Gastrocnemius medialis (tissue), 4 donors: ENCODE data around the gene PPP1R37. TPM values are rescaled to one million over a fixed set of nuclear protein-coding genes. Genes with fewer than 3 reads are reported as not detected.

Experiments used
- ATAC-seq, 2 donors: fragments of 150-250 bp; one replicate each; pipeline ENCODE4 v1.9.1; 2016
- DNase-seq, 2 donors: peaks; one replicate each; pipeline ENCODE4 v3.0.0-alpha.2; 2019
- H3K27ac ChIP-seq, 4 donors: fragments of 200-600 bp; sonication (generic); 1 replicate in 1 of 4; 2 replicates in 3 of 4; pipeline ENCODE4 v1.5.1; 2016 to 2018; ENCODE audit warnings: mild to moderate bottlenecking in 2 of 4, moderate library complexity in 1 of 4
- H3K27me3 ChIP-seq, 3 donors: fragments of 200-600 bp; sonication (generic) in 2 of 3; 1 replicate in 1 of 3; 2 replicates in 2 of 3; pipeline versions ENCODE4 v1.5.1 to v1.6.0; 2016 to 2019; ENCODE audit warnings: mild to moderate bottlenecking in 1 of 3, moderate library complexity in 1 of 3
- H3K36me3 ChIP-seq, 2 donors: fragments of 200-600 bp; sonication (generic) in 1 of 2; one replicate each; pipeline ENCODE4 v1.5.1; 2017 to 2018
- H3K4me1 ChIP-seq, 2 donors: fragments of 200-600 bp; sonication (generic) in 1 of 2; one replicate each; pipeline ENCODE4 v1.5.1; 2016 to 2017; ENCODE audit warnings: mild to moderate bottlenecking in 2 of 2
- H3K4me3 ChIP-seq, 4 donors: fragments of 200-600 bp; sonication (generic) in 3 of 4; 1 replicate in 1 of 4; 2 replicates in 3 of 4; pipeline ENCODE4 v1.5.1; 2016 to 2019; ENCODE audit warnings: mild to moderate bottlenecking in 2 of 4
- H3K9me3 ChIP-seq, 3 donors: fragments of 200-600 bp; sonication (generic) in 2 of 3; 1 replicate in 1 of 3; 2 replicates in 2 of 3; pipeline ENCODE4 v1.5.1; 2016 to 2019
- CTCF ChIP-seq, 5 experiments: fragments of 450-650 bp in 3 of 5; fragments of 200-600 bp in 2 of 5; sonication (generic) in 2 of 5; IDR thresholded peaks in 4 of 5; conservative IDR thresholded peaks in 1 of 5; 1 replicate in 4 of 5; 2 replicates in 1 of 5; pipeline ENCODE4 v1.5.1; 2016 to 2019; ENCODE audit warnings: antibody characterized with exemption in 5 of 5, mild to moderate bottlenecking in 3 of 5, moderate library complexity in 3 of 5
- POLR2A ChIP-seq, 2 donors: fragments of 450-650 bp; IDR thresholded peaks; one replicate each; pipeline ENCODE4 v1.6.1; 2017; ENCODE audit warnings: antibody characterized with exemption in 2 of 2, mild to moderate bottlenecking in 2 of 2, moderate library complexity in 2 of 2
- in situ Hi-C, 4 donors: fragments of 200-750 bp; cut with MboI; loops; one replicate each; pipeline versions ENCODE4 v1.15.0 to v1.8.0; 2017; ENCODE audit warnings: low sequenced_read_pairs in 4 of 4
- intact Hi-C: fragments of 100-400 bp; cut with DNase I; formaldehyde crosslinking; loops from one replicate; pipeline ENCODE4 v1.15.1; 2023; ENCODE audit warnings: low total_unique reads
- total RNA-seq, 4 donors: library from RNA; depleted of rRNA; stranded (reverse); fragments of >200 nt; gene quantifications; one replicate each; pipeline versions ENCODE4 v1.1.0 to v1.2.3, GENCODE V29; 2016

Gene PPP1R37
- total RNA-seq, 4 donors from 2014 or later, result 30.5 to 51.1 (median 39.7) TPM

- in situ Hi-C loops (no loop called here), intact Hi-C loops (loop anchor here (2.0 kb wide), 2 partner anchors 14 to 40 kb away; partner anchors contain the start of genes CLASRP and PPP1R37)
- TF ChIP-seq CTCF (IDR thresholded peaks at IDR 0.05 in 4 of 5, conservative IDR thresholded peaks at IDR 0.05 in 1 of 5) (peak in 2 of 5 experiments; percentile 15 to 20), POLR2A (IDR thresholded peaks at IDR 0.05) (peak in 1 of 2 donors; percentile 61)
- DNase-seq, result peak; percentile 51 to 71
- Histone ChIP-seq H3K4me1 (peaks cover 21 to 22% of the 10 kb centered on the region in 2 donors), H3K27ac (peak within 1 kb of the TSS; percentile 84 to 95 (median 90)), H3K36me3 (peaks cover 0 to 9% of the 10 kb centered on the region in 2 donors), H3K27me3 (no peaks in the 10 kb centered on the region), H3K9me3 (no peaks in the 10 kb centered on the region), H3K4me3 (peak within 1 kb of the TSS; percentile 77 to 95 (median 86))
- peak; percentile 79 to 81 for ATAC-seq
Observed at GRCh38 chr19:45079063-45079910, 13.7 kb upstream of the PPP1R37 start, which contains the start of gene GEMIN7. Gene GEMIN7 (plus strand): TSS chr19:45079260. CDS start chr19:45090115, 10,855 bp downstream.

- Histone ChIP-seq H3K4me1 (peaks cover 20 to 22% of the 10 kb centered on the region in 2 donors), H3K27me3 (no peaks in the 10 kb centered on the region), H3K27ac (peak overlapping the region; percentile 84 to 95 (median 90)), H3K9me3 (no peaks in the 10 kb centered on the region), H3K4me3 (peak overlapping the region; percentile 77 to 95 (median 86)), H3K36me3 (peaks cover 0 to 15% of the 10 kb centered on the region in 2 donors)
- TF ChIP-seq POLR2A (IDR thresholded peaks at IDR 0.05), result no peak
- no peak for TF ChIP-seq CTCF (IDR thresholded peaks at IDR 0.05 in 4 of 5, conservative IDR thresholded peaks at IDR 0.05 in 1 of 5)
- intact Hi-C loops (loop anchor here (2.0 kb wide), 2 partner anchors 13 to 41 kb away; partner anchors contain the start of genes CLASRP and PPP1R37), in situ Hi-C loops (no loop called here)
- ATAC-seq (no peak), DNase-seq (no peak)
Observed at GRCh38 chr19:45079911-45080370, 13.0 kb upstream of the PPP1R37 start.

- H3K4me1 ChIP-seq, result peaks cover 13 to 14% of the 10 kb centered on the region in 2 donors
- H3K27me3 ChIP-seq, result no peaks in the 10 kb centered on the region
- TF ChIP-seq CTCF (IDR thresholded peaks at IDR 0.05 in 4 of 5, conservative IDR thresholded peaks at IDR 0.05 in 1 of 5) (no peak), POLR2A (IDR thresholded peaks at IDR 0.05) (no peak)
- intact Hi-C loops, result no loop called here
- H3K27ac ChIP-seq, result no peak overlapping the region
- no peaks in the 10 kb centered on the region for H3K9me3 ChIP-seq
- ATAC-seq (no peak), DNase-seq (no peak)
- H3K4me3 ChIP-seq, result no peak overlapping the region
- peaks cover 0 to 18% of the 10 kb centered on the region in 2 donors for H3K36me3 ChIP-seq
- in situ Hi-C loops, result no loop called here
Observed at GRCh38 chr19:45082170-45082569, 10.8 kb upstream of the PPP1R37 start.

GRCh38 chr19:45086480-45086879 lies 6.5 kb upstream of the PPP1R37 start:
- in situ Hi-C loops (no loop called here), intact Hi-C loops (no loop called here)
- H3K36me3 ChIP-seq, result peaks cover 0 to 26% of the 10 kb centered on the region in 2 donors
- DNase-seq, result no peak
- H3K27ac ChIP-seq, result no peak overlapping the region
- no peaks in the 10 kb centered on the region for H3K9me3 ChIP-seq
- no peak overlapping the region for H3K4me3 ChIP-seq
- peaks cover 8% of the 10 kb centered on the region in 2 donors for H3K4me1 ChIP-seq
- TF ChIP-seq POLR2A (IDR thresholded peaks at IDR 0.05) (no peak), CTCF (IDR thresholded peaks at IDR 0.05 in 4 of 5, conservative IDR thresholded peaks at IDR 0.05 in 1 of 5) (no peak)
- no peaks in the 10 kb centered on the region for H3K27me3 ChIP-seq
- ATAC-seq, result no peak
